ENCODE results near the gene NEK11.

Gene NEK11

GRCh38 chr3:131140891-131141290 is 114.2 kb downstream of the NEK11 start:
- no peak for DNase-seq (ENCODE audit: insufficient read length, low spot score)
- no peak for TF ChIP-seq POLR2A (IDR thresholded peaks at IDR 0.05; ENCODE audit: low read depth, low read length)
- no peak for FAIRE-seq

- DNase-seq (ENCODE audit: insufficient read length, low spot score) (no peak), FAIRE-seq (no peak)
- no peak for TF ChIP-seq POLR2A (IDR thresholded peaks at IDR 0.05; ENCODE audit: low read depth, low read length)
Observed at GRCh38 chr3:131141770-131142169, 115.1 kb downstream of the NEK11 start.

- no peak for FAIRE-seq
- no peak for DNase-seq (ENCODE audit: insufficient read length, low spot score)
- no peak for TF ChIP-seq POLR2A (IDR thresholded peaks at IDR 0.05; ENCODE audit: low read depth, low read length)
Observed at GRCh38 chr3:131142580-131142979, 115.9 kb downstream of the NEK11 start.

- FAIRE-seq (no peak), DNase-seq (ENCODE audit: insufficient read length, low spot score) (no peak)
- TF ChIP-seq POLR2A (IDR thresholded peaks at IDR 0.05; ENCODE audit: low read depth, low read length), result no peak
Observed at GRCh38 chr3:131143802-131144201, 117.1 kb downstream of the NEK11 start.

GRCh38 chr3:131147534-131147933 is 120.9 kb downstream of the NEK11 start:
- no peak for TF ChIP-seq POLR2A (IDR thresholded peaks at IDR 0.05; ENCODE audit: low read depth, low read length)
- DNase-seq (ENCODE audit: insufficient read length, low spot score), result no peak
- FAIRE-seq, result no peak

- FAIRE-seq (no peak), DNase-seq (ENCODE audit: insufficient read length, low spot score) (no peak)
- TF ChIP-seq POLR2A (IDR thresholded peaks at IDR 0.05; ENCODE audit: low read depth, low read length), result no peak
Observed at GRCh38 chr3:131158434-131158833, 131.8 kb downstream of the NEK11 start.

- no peak for TF ChIP-seq POLR2A (IDR thresholded peaks at IDR 0.05; ENCODE audit: low read depth, low read length)
Observed at GRCh38 chr3:131162516-131162915, 135.8 kb downstream of the NEK11 start.

GRCh38 chr3:131167867-131168266 is 141.2 kb downstream of the NEK11 start:
- FAIRE-seq (no peak), DNase-seq (ENCODE audit: insufficient read length, low spot score) (no peak)
- TF ChIP-seq POLR2A (IDR thresholded peaks at IDR 0.05; ENCODE audit: low read depth, low read length), result no peak

More at GRCh38 chr3:131162516-131162915, 135.8 kb downstream of the NEK11 start:
- DNase-seq (ENCODE audit: insufficient read length, low spot score) (no peak), FAIRE-seq (no peak)

GRCh38 chr3:131169331-131169730 is 142.7 kb downstream of the NEK11 start:
- FAIRE-seq (no peak), DNase-seq (ENCODE audit: insufficient read length, low spot score) (no peak)
- TF ChIP-seq POLR2A (IDR thresholded peaks at IDR 0.05; ENCODE audit: low read depth, low read length), result no peak

GRCh38 chr3:131172502-131173200 is 146.0 kb downstream of the NEK11 start:
- no peak for TF ChIP-seq POLR2A (IDR thresholded peaks at IDR 0.05; ENCODE audit: low read depth, low read length)
- DNase-seq (ENCODE audit: insufficient read length, low spot score) (no peak), FAIRE-seq (no peak)

GRCh38 chr3:131174752-131175151 is 148.1 kb downstream of the NEK11 start:
- no peak for TF ChIP-seq POLR2A (IDR thresholded peaks at IDR 0.05; ENCODE audit: low read depth, low read length)
- DNase-seq (ENCODE audit: insufficient read length, low spot score), result no peak
- FAIRE-seq, result no peak

- TF ChIP-seq POLR2A (IDR thresholded peaks at IDR 0.05; ENCODE audit: low read depth, low read length), result no peak
- FAIRE-seq (no peak), DNase-seq (ENCODE audit: insufficient read length, low spot score) (no peak)
Observed at GRCh38 chr3:131178710-131179375, 152.2 kb downstream of the NEK11 start.

- FAIRE-seq (no peak), DNase-seq (ENCODE audit: insufficient read length, low spot score) (no peak)
- no peak for TF ChIP-seq POLR2A (IDR thresholded peaks at IDR 0.05; ENCODE audit: low read depth, low read length)
Observed at GRCh38 chr3:131192701-131193100, 166.0 kb downstream of the NEK11 start.

- peak; percentile 55 for FAIRE-seq
- TF ChIP-seq POLR2A (IDR thresholded peaks at IDR 0.05; ENCODE audit: low read depth, low read length), result no peak
- DNase-seq (ENCODE audit: insufficient read length, low spot score), result no peak
Observed at GRCh38 chr3:131193641-131194238, 167.1 kb downstream of the NEK11 start.

GRCh38 chr3:131194816-131195215 is 168.1 kb downstream of the NEK11 start:
- TF ChIP-seq POLR2A (IDR thresholded peaks at IDR 0.05; ENCODE audit: low read depth, low read length), result no peak
- no peak for DNase-seq (ENCODE audit: insufficient read length, low spot score)
- FAIRE-seq, result no peak
